K562 (cell line): Measurements from ENCODE around the gene SORCS2.

ENCODE experiments used
- EZH2 ChIP-seq: IDR thresholded peaks from 2 replicates; pipeline ENCODE4 v1.6.1; 2012; ENCODE audit warnings: low read depth, mild to moderate bottlenecking, inconsistent platforms, low read length, borderline replicate concordance
- MAFK ChIP-seq: IDR thresholded peaks from 2 replicates; pipeline ENCODE4 v1.6.1; 2011; ENCODE audit warnings: low read length, improper control_type of control experiment

DNA sequence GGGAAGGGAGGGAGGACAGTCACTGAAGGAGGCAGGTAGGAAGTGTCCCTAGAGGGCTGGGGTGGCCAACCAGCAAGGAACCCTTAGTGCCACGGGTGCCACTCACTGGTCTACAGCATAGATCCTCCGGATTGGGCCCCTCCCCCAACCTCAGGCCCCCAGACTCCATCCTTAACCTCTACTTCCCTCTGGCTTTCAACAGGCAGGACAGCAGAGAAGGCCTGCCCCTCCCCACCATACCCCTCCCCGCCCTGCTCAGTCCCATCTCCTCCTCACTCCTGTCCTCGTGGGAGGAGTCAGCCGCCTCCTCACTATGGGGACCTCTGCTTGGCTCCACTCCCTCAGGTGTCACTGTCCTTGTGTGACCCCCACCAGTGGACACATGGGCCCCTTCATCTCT lies 320.1 kb downstream of the SORCS2 start:
- TF ChIP-seq EZH2 (no peak), MAFK (no peak)
